ENCODE results near the gene RNF14. TPM values are rescaled to one million over a fixed set of nuclear protein-coding genes. Genes with fewer than 3 reads are reported as not detected.

RNF14 gene
- total RNA-seq, 1 donor from 2014 or later: 37.8 TPM

- Histone ChIP-seq H3K9me3 (no peaks in the 10 kb centered on the region), H3K27me3 (no peaks in the 10 kb centered on the region), H3K27ac (no peak overlapping the region), H3K36me3 (no peaks in the 10 kb centered on the region), H3K4me1 (peaks cover 17% of the 10 kb centered on the region), H3K4me3 (no peak overlapping the region)
- no peak for DNase-seq (ENCODE audit: extremely low spot score in 2 of 2)
- intact Hi-C loops (cut with DNase I): no loop called here
- TF ChIP-seq POLR2A (IDR thresholded peaks at IDR 0.05): no peak
- TF ChIP-seq POLR2AphosphoS5 (IDR thresholded peaks at IDR 0.05; ENCODE audit: insufficient read depth in 1 of 2, low read depth in 1 of 2): no peak
- no peak for TF ChIP-seq CTCF (IDR thresholded peaks at IDR 0.05)
These were observed 20.1 kb upstream of the RNF14 start for GRCh38 chr5:141948812-141949211.

GRCh38 chr5:141949511-141949910 lies 19.4 kb upstream of the RNF14 start:
- intact Hi-C loops (cut with DNase I): no loop called here
- Histone ChIP-seq H3K9me3 (no peaks in the 10 kb centered on the region), H3K27ac (no peak overlapping the region), H3K27me3 (no peaks in the 10 kb centered on the region), H3K36me3 (no peaks in the 10 kb centered on the region), H3K4me1 (peaks cover 17% of the 10 kb centered on the region), H3K4me3 (no peak overlapping the region)
- TF ChIP-seq POLR2A (IDR thresholded peaks at IDR 0.05): no peak
- no peak for TF ChIP-seq CTCF (IDR thresholded peaks at IDR 0.05)
- TF ChIP-seq POLR2AphosphoS5 (IDR thresholded peaks at IDR 0.05; ENCODE audit: insufficient read depth in 1 of 2, low read depth in 1 of 2): no peak
- DNase-seq (ENCODE audit: extremely low spot score in 2 of 2): no peak

- no peak overlapping the region for H3K4me3 ChIP-seq
- H3K27ac ChIP-seq: no peak overlapping the region
- no peak for DNase-seq (ENCODE audit: extremely low spot score in 2 of 2)
- intact Hi-C loops (cut with DNase I): no loop called here
- no peaks in the 10 kb centered on the region for H3K9me3 ChIP-seq
- H3K27me3 ChIP-seq: no peaks in the 10 kb centered on the region
- H3K4me1 ChIP-seq: peaks cover 11% of the 10 kb centered on the region
- H3K36me3 ChIP-seq: no peaks in the 10 kb centered on the region
- TF ChIP-seq CTCF (IDR thresholded peaks at IDR 0.05) (no peak), POLR2AphosphoS5 (IDR thresholded peaks at IDR 0.05; ENCODE audit: insufficient read depth in 1 of 2, low read depth in 1 of 2) (no peak), POLR2A (IDR thresholded peaks at IDR 0.05) (no peak)
These were observed 18.5 kb upstream of the RNF14 start for GRCh38 chr5:141950207-141951005.

GRCh38 chr5:141951332-141951781 lies 17.5 kb upstream of the RNF14 start:
- Histone ChIP-seq H3K4me1 (peaks cover 2% of the 10 kb centered on the region), H3K36me3 (no peaks in the 10 kb centered on the region), H3K27ac (no peak overlapping the region), H3K9me3 (no peaks in the 10 kb centered on the region), H3K4me3 (no peak overlapping the region), H3K27me3 (no peaks in the 10 kb centered on the region)
- DNase-seq (ENCODE audit: extremely low spot score in 2 of 2): no peak
- intact Hi-C loops (cut with DNase I): no loop called here
- TF ChIP-seq POLR2AphosphoS5 (IDR thresholded peaks at IDR 0.05; ENCODE audit: insufficient read depth in 1 of 2, low read depth in 1 of 2): no peak
- no peak for TF ChIP-seq POLR2A (IDR thresholded peaks at IDR 0.05)
- no peak for TF ChIP-seq CTCF (IDR thresholded peaks at IDR 0.05)

- TF ChIP-seq CTCF (IDR thresholded peaks at IDR 0.05) (no peak), POLR2A (IDR thresholded peaks at IDR 0.05) (no peak), POLR2AphosphoS5 (IDR thresholded peaks at IDR 0.05; ENCODE audit: insufficient read depth in 1 of 2, low read depth in 1 of 2) (no peak)
- H3K4me1 ChIP-seq: no peaks in the 10 kb centered on the region
- no peaks in the 10 kb centered on the region for H3K9me3 ChIP-seq
- intact Hi-C loops (cut with DNase I): no loop called here
- DNase-seq (ENCODE audit: extremely low spot score in 2 of 2): no peak
- no peaks in the 10 kb centered on the region for H3K27me3 ChIP-seq
- no peaks in the 10 kb centered on the region for H3K36me3 ChIP-seq
- H3K4me3 ChIP-seq: no peak overlapping the region
- H3K27ac ChIP-seq: no peak overlapping the region
These were observed 16.9 kb upstream of the RNF14 start for GRCh38 chr5:141952020-141952419.
